Uterus (tissue), 2 donors: ENCODE results near the gene PKD2.

Experiments used
- POLR2A ChIP-seq, 2 donors: fragments of 450-650 bp; IDR thresholded peaks; one replicate each; pipeline ENCODE4 v1.6.1; 2016; ENCODE audit warnings: antibody characterized with exemption in 2 of 2, mild to moderate bottlenecking in 1 of 2, moderate library complexity in 1 of 2
- TF ChIP-seq, protein P1 (sequence below), 4 experiments: fragments of 200-600 bp in 2 of 4; fragments of 450-650 bp in 2 of 4; sonication (generic) in 2 of 4; IDR thresholded peaks; one replicate each; pipeline ENCODE4 v1.5.1; 2016 to 2019; ENCODE audit warnings: antibody characterized with exemption in 4 of 4, mild to moderate bottlenecking in 2 of 4, moderate library complexity in 1 of 4

- TF ChIP-seq, protein P1, sequence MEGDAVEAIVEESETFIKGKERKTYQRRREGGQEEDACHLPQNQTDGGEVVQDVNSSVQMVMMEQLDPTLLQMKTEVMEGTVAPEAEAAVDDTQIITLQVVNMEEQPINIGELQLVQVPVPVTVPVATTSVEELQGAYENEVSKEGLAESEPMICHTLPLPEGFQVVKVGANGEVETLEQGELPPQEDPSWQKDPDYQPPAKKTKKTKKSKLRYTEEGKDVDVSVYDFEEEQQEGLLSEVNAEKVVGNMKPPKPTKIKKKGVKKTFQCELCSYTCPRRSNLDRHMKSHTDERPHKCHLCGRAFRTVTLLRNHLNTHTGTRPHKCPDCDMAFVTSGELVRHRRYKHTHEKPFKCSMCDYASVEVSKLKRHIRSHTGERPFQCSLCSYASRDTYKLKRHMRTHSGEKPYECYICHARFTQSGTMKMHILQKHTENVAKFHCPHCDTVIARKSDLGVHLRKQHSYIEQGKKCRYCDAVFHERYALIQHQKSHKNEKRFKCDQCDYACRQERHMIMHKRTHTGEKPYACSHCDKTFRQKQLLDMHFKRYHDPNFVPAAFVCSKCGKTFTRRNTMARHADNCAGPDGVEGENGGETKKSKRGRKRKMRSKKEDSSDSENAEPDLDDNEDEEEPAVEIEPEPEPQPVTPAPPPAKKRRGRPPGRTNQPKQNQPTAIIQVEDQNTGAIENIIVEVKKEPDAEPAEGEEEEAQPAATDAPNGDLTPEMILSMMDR (IDR thresholded peaks at IDR 0.05) = no peak
- no peak for TF ChIP-seq POLR2A (IDR thresholded peaks at IDR 0.05)
These were observed 41.3 kb upstream of the PKD2 start for GRCh38 chr4:87966095-87966496.
